HepG2 (cell line): ENCODE measurements around the gene HTRA1. TPM values are rescaled to one million over a fixed set of nuclear protein-coding genes. Genes with fewer than 3 reads are reported as not detected.

ENCODE experiments used
- ATAC-seq: fragments of 200-7000 bp; cut with Tn5 transposase; 3 replicates; pipeline ENCODE4 v1.9.1; 2020; ENCODE audit warnings: mild to moderate bottlenecking, moderate library complexity
- BruUV-seq: library from RNA; stranded (reverse); fragments of 400-500 nt; replicated peaks from 2 replicates; lab custom pipeline; 2021; lab: Mats Ljungman, UMichigan
- CTCF ChIA-PET: fragments of 300-600 bp; formaldehyde crosslinking; extraction: SDS; loops from one replicate; lab custom pipeline; 2021; ENCODE audit warnings: low total read pairs, inconsistent platforms, low intra/inter-chr PET ratio; lab: Yijun Ruan, JAX
- POLR2A ChIA-PET: fragments of 350-600 bp; sonication (Branson Sonifier 250); formaldehyde crosslinking; loops from one replicate; lab custom pipeline; 2020; ENCODE audit warnings: antibody characterized with exemption, inconsistent platforms; lab: Yijun Ruan, JAX
- DNase-seq: peaks from one replicate; pipeline ENCODE4 v3.0.0-alpha.2; 2015; ENCODE audit warnings: low spot score
- FAIRE-seq: peaks from 3 replicates; lab custom pipeline; 2011; peaks lifted over from hg19 to GRCh38; lab: Jason Lieb, UNC
- H2AFZ ChIP-seq: one replicate; pipeline ENCODE4 v1.6.1; 2011; ENCODE audit warnings: low read length, inconsistent platforms
- H3K27ac ChIP-seq: fragments of 300-600 bp; 3 replicates; pipeline ENCODE4 v1.8.0; 2011; ENCODE audit warnings: mixed run types, mild to moderate bottlenecking, mixed read lengths, low read length, inconsistent platforms; ENCODE audit not compliant: insufficient read depth; ENCODE audit errors: extremely low read length
- H3K27me3 ChIP-seq, 2 experiments: fragments of 200-600 bp in 1 of 2; 2 replicates in 1 of 2; 3 replicates in 1 of 2; pipeline versions ENCODE4 v1.6.0 to v1.8.0; 2011; ENCODE audit warnings: low read length in 2 of 2, mild to moderate bottlenecking in 2 of 2, moderate library complexity in 2 of 2, inconsistent platforms in 1 of 2; ENCODE audit not compliant: insufficient read depth in 2 of 2, control insufficient read depth in 1 of 2
- H3K36me3 ChIP-seq, 2 experiments: fragments of 200-600 bp in 1 of 2; replicated peaks in 1 of 2; 2 replicates in 1 of 2; 3 replicates in 1 of 2; pipeline versions ENCODE4 v1.5.1 to v1.8.0; 2011; ENCODE audit warnings: low read length in 2 of 2, inconsistent platforms in 1 of 2; ENCODE audit not compliant: insufficient read depth in 2 of 2, control insufficient read depth in 1 of 2
- H3K4me1 ChIP-seq: 2 replicates; pipeline ENCODE4 v1.5.1; 2012; ENCODE audit warnings: low read length, inconsistent platforms; ENCODE audit not compliant: insufficient read depth
- H3K4me2 ChIP-seq: 2 replicates; pipeline ENCODE4 v1.6.0; 2011; ENCODE audit warnings: low read depth, low read length, inconsistent platforms
- H3K4me3 ChIP-seq, 3 experiments: fragments of 200-600 bp in 1 of 3; sonication (generic), shearing (Covaris generic) in 1 of 3; replicated peaks in 1 of 3; 2 replicates each; pipeline ENCODE4 v1.5.1; 2011 to 2016; ENCODE audit warnings: low read length in 3 of 3, inconsistent platforms in 2 of 3, low read depth in 2 of 3, mild to moderate bottlenecking in 2 of 3, control low read depth in 1 of 3, mixed read lengths in 1 of 3; ENCODE audit not compliant: insufficient read depth in 1 of 3
- H3K79me2 ChIP-seq: one replicate; pipeline ENCODE4 v1.6.1; 2011; ENCODE audit warnings: low read length, inconsistent platforms; ENCODE audit not compliant: insufficient read depth
- H3K9ac ChIP-seq: 2 replicates; pipeline ENCODE4 v1.6.0; 2011; ENCODE audit warnings: mild to moderate bottlenecking, low read depth, low read length, inconsistent platforms; ENCODE audit not compliant: insufficient read depth
- H3K9me3 ChIP-seq: 2 replicates; pipeline ENCODE4 v1.5.1; 2012; ENCODE audit warnings: mild to moderate bottlenecking, low read length
- H4K20me1 ChIP-seq: 2 replicates; pipeline ENCODE4 v1.6.0; 2011; ENCODE audit warnings: inconsistent platforms, mild to moderate bottlenecking, low read length, moderate library complexity; ENCODE audit not compliant: insufficient read depth
- CEBPB ChIP-seq: IDR thresholded peaks from 2 replicates; pipeline ENCODE4 v1.6.1; 2011; ENCODE audit warnings: low read depth, low read length, improper control_type of control experiment, borderline replicate concordance
- CENPX ChIP-seq: sonication (generic); formaldehyde crosslinking; IDR thresholded peaks from 2 replicates; pipeline ENCODE4 v1.9.0; 2021; ENCODE audit warnings: mild to moderate bottlenecking, missing genetic modification reagents, moderate library complexity
- HDAC6 ChIP-seq: fragments of 200-600 bp; sonication (generic); IDR thresholded peaks from 2 replicates; pipeline ENCODE4 v1.7.0; 2017; ENCODE audit warnings: mild to moderate bottlenecking, antibody characterized with exemption, low read length, low read depth
- HES4 ChIP-seq: sonication (generic); formaldehyde crosslinking; IDR thresholded peaks from 2 replicates; pipeline ENCODE4 v1.9.0; 2021; ENCODE audit warnings: mild to moderate bottlenecking, missing genetic modification reagents, borderline replicate concordance
- MAFF ChIP-seq: IDR thresholded peaks from 2 replicates; pipeline ENCODE4 v1.6.1; 2011; ENCODE audit warnings: low read depth, low read length, improper control_type of control experiment
- MAFK ChIP-seq, 2 experiments: IDR thresholded peaks in 1 of 2; conservative IDR thresholded peaks in 1 of 2; 2 replicates each; pipeline ENCODE4 v1.6.1; 2011; ENCODE audit warnings: improper control_type of control experiment in 2 of 2, low read length in 2 of 2
- ZNF510 ChIP-seq: sonication (generic); formaldehyde crosslinking; IDR thresholded peaks from 2 replicates; pipeline ENCODE4 v1.4.0; 2020; ENCODE audit warnings: low read depth, mild to moderate bottlenecking, missing genetic modification reagents
- WGBS: methylation state at CpG from one replicate; pipeline ENCODE4 v1.1.6; 2017; ENCODE audit warnings: low lambda C conversion rate; 5-methylcytosine and 5-hydroxymethylcytosine counted together
- in situ Hi-C: cut with HindIII; loops from 2 replicates; pipeline ENCODE4 v1.10.0; 2017; ENCODE audit warnings: low pct_unique_long_range_greater_than_20kb; ENCODE audit not compliant: extremely low pct_ligation_motif_present
- intact Hi-C: fragments of 100-400 bp; cut with micrococcal nuclease; formaldehyde crosslinking; loops from one replicate; pipeline ENCODE4 v1.10.0; 2022; ENCODE audit not compliant: unreplicated experiment
- polyA plus RNA-seq, 8 experiments: library from polyadenylated mRNA; depleted of rRNA in 3 of 8; stranded (reverse) in 7 of 8; unstranded in 1 of 8; fragments of >200 nt; fragmentation: Illumina TruSeq in 4 of 8; extraction: Trizol in 4 of 8; gene quantifications; 2 replicates each; pipeline versions ENCODE4 v1.2.1 to v1.2.3, GENCODE V29; 2011 to 2016; ENCODE audit warnings: low read depth in 4 of 8, missing spikeins in 1 of 8, mixed read lengths in 1 of 8; ENCODE audit not compliant: insufficient read depth in 1 of 8
- total RNA-seq, 5 experiments: library from RNA; depleted of rRNA; stranded (reverse); fragments of >200 nt; fragmentation: Illumina TruSeq; extraction: Trizol; gene quantifications; 2 replicates each; pipeline ENCODE4 v1.2.3, GENCODE V29; 2016; ENCODE audit warnings: low read depth in 1 of 5

Gene HTRA1
- total and polyA plus RNA-seq, 2 of the 13 experiments (the other 11 are each of a cell fraction or from before 2014, with no cell fraction given) = 0.11 to 0.40 TPM

GRCh38 chr10:122413327-122413726 is 48.0 kb upstream of the HTRA1 start:
- H3K4me3 ChIP-seq = no peak overlapping the region
- no peak for FAIRE-seq
- no peak for DNase-seq
- H3K9ac ChIP-seq = no peak overlapping the region
- no peaks in the 10 kb centered on the region for H4K20me1 ChIP-seq
- no peak overlapping the region for H3K4me2 ChIP-seq
- H3K27ac ChIP-seq = no peak overlapping the region
- ChIA-PET POLR2A (interaction anchor here (1.0 to 1.8 kb wide), 2 partner anchors 38 to 103 kb away, joined by 4 read pairs; partner anchors contain the start of gene PLEKHA1), CTCF (interaction anchor here (1.7 kb wide), 1 partner anchor 115 kb away, joined by 3 read pairs; no protein-coding TSS in a partner anchor)
- intact Hi-C loops (no loop called here), in situ Hi-C loops (no loop called here)
- H3K4me1 ChIP-seq = peaks cover 6% of the 10 kb centered on the region; the same call in 1 of the 2 replicates
- H3K9me3 ChIP-seq = no peaks in the 10 kb centered on the region
- ATAC-seq = no peak
- no peaks in the 10 kb centered on the region for H3K79me2 ChIP-seq
- H3K27me3 ChIP-seq = no peaks in the 10 kb centered on the region
- TF ChIP-seq CENPX (CRISPR knock-in tag) (no peak), MAFF (peak; percentile 70; the same call in 1 of the 2 replicates), HES4 (no peak), MAFK (conservative IDR thresholded peaks at IDR 0.05 in 1 of 2, IDR thresholded peaks at IDR 0.05 in 1 of 2; ENCODE audit: low read length in 2 of 2) (peak; percentile 71 to 87), ZNF510 (CRISPR knock-in tag) (no peak)
- H3K36me3 ChIP-seq = peaks cover 27 to 55% of the 10 kb centered on the region in 2 experiments
- H2AFZ ChIP-seq = no peak overlapping the region
- BruUV-seq = no TSS peak

- POLR2A ChIA-PET = no interaction called here
- no peak for ATAC-seq
- no peak overlapping the region for H3K27ac ChIP-seq
- in situ Hi-C loops (no loop called here), intact Hi-C loops (no loop called here)
- no peak overlapping the region for H3K4me3 ChIP-seq
- CTCF ChIA-PET = no interaction called here
- TF ChIP-seq CEBPB (peak; percentile 32; the same call in 1 of the 2 replicates), HDAC6 (no peak)
- 100% methylated on average over 2 of the region's 2 CpGs for WGBS
- H3K36me3 ChIP-seq = peaks cover 29 to 66% of the 10 kb centered on the region in 2 experiments
- H3K27me3 ChIP-seq = no peaks in the 10 kb centered on the region
- FAIRE-seq = no peak
- no peaks in the 10 kb centered on the region for H4K20me1 ChIP-seq
- no peak overlapping the region for H3K4me2 ChIP-seq
- no peak overlapping the region for H3K9ac ChIP-seq
- H3K79me2 ChIP-seq = no peaks in the 10 kb centered on the region
- no peak overlapping the region for H2AFZ ChIP-seq
- no peak for DNase-seq
- no peaks in the 10 kb centered on the region for H3K9me3 ChIP-seq
- no TSS peak for BruUV-seq
- H3K4me1 ChIP-seq = peaks cover 6% of the 10 kb centered on the region; the same call in 1 of the 2 replicates
Measured at GRCh38 chr10:122417667-122418066, 43.7 kb upstream of the HTRA1 start.
